GM19240 (cell line): ENCODE data around the gene TRA2A.
A peak's percentile ranks its signal among the peaks of the same experiment; 100 is the strongest.

Source experiments
- DNase-seq: peaks from one replicate; pipeline ENCODE4 v3.0.0; 2011; ENCODE audit warnings: low spot score; ENCODE audit not compliant: insufficient read length

The TRA2A gene

GRCh38 chr7:23471106-23471859, 60.5 kb downstream of the TRA2A start:
- peak; percentile 44 for DNase-seq

- DNase-seq, result peak; percentile 40
Measured at GRCh38 chr7:23470330-23471105, 61.3 kb downstream of the TRA2A start, which contains the start of gene IGF2BP3. Gene IGF2BP3, minus strand, starts transcription at chr7:23470491. Its CDS starts 381 bp downstream, at chr7:23470110.

DNA sequence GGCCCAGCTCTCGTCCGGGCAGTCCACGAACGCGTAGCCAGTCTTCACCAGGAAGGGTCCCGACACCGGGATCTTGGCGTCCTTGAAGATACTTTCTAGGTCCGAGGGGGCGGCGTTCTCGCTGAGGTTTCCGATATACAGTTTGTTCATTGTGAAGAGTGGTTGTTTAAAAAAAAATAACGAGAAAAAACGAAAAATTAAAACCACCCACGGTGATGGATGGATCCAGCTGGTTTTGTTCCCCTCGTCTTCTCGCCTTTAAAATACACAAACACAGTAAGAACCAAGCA, 61.9 kb downstream of the TRA2A start:
- no peak for DNase-seq

GRCh38 chr7:23469150-23469960, 62.4 kb downstream of the TRA2A start:
- DNase-seq, result no peak

- DNase-seq, result no peak
Measured at GRCh38 chr7:23468526-23469149, 63.1 kb downstream of the TRA2A start.

- DNase-seq, result no peak
Measured at GRCh38 chr7:23467806-23468525, 63.8 kb downstream of the TRA2A start.

DNA sequence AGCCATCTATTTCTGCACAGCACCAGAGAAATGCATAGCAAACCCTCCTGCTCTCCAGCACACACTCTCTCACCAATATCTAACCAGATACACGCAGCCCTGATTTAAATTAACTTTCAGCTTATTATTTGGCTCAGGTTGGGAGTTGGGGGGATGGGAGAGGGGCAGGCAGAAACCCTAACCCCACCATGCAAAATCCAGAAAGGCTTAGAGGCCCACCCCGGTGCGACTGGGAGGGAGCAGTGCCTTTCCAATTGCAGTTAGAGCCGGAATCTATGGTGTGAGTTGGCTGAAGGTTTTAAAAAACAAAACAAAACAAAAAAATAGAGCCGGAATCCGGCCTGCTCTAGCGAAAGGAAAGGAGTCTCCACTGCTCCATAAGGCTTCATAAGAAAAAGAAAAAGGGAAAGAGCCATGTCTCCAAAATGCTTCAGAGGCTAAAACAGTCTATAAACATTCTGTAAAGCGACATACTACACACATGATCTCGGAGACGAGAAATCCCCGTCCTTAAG, 64.4 kb downstream of the TRA2A start:
- DNase-seq, result no peak

- DNase-seq, result no peak
Measured at GRCh38 chr7:23462846-23463245, 68.9 kb downstream of the TRA2A start.

GRCh38 chr7:23458044-23458443, 73.7 kb downstream of the TRA2A start:
- no peak for DNase-seq

GRCh38 chr7:23456093-23456492, 75.7 kb downstream of the TRA2A start:
- no peak for DNase-seq

DNA sequence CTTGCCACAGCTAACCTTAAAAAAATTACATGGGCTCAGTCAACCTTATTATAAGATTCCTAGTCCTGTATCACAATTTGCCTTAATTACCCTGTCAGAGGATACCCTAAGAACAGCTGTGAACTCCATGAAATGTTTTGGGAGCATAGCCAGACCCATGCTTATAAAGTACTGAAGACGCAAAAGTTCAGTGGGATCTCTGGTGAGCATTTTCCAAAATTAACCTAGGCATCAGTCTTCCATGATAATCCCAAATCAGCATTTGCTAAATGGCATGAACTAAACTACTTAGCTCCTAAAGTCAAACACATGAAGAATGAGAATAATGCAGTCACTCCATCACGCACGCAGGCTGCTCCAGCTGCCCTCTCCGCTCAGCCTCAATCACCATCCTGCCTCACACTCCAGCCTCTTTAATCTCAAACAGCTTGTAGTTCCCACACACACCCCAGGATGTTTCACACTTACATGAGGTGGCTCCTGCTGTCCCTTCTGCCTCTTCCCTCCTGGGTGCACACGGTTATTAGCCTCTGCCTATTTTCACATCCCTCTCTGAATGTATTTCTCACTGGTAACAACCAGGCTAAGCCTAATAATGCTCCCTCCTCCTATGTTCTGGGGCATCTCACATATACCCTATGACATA, 76.8 kb downstream of the TRA2A start:
- no peak for DNase-seq
